ENCODE measurements around the gene HIPK4. TPM values are rescaled to one million over a fixed set of nuclear protein-coding genes. Genes with fewer than 3 reads are reported as not detected.

The HIPK4 gene
- total RNA-seq, 2 donors from 2014 or later: not detected

GRCh38 chr19:40356681-40357595 is 33.0 kb downstream of the HIPK4 start:
- 89 to 90% methylated on average over 6 of the region's 6 CpGs for WGBS, 2 donors
- no peak overlapping the region for H3K4me3 ChIP-seq
- H3K4me1 ChIP-seq: no peaks in the 10 kb centered on the region
- ATAC-seq (no peak), DNase-seq (no peak)
- no peaks in the 10 kb centered on the region for H3K36me3 ChIP-seq (replicated peaks in 1 of 2; ENCODE audit: insufficient read depth in 1 of 2, low read depth in 2 of 2)
- intact Hi-C loops (cut with DNase I): no loop called here
- H3K9me3 ChIP-seq: no peaks in the 10 kb centered on the region
- H3K27me3 ChIP-seq: no peaks in the 10 kb centered on the region
- TF ChIP-seq CTCF (IDR thresholded peaks at IDR 0.05) (no peak), POLR2A (IDR thresholded peaks at IDR 0.05) (no peak)
- H3K27ac ChIP-seq: no peak overlapping the region

GRCh38 chr19:40355975-40356680 is 33.9 kb downstream of the HIPK4 start:
- H3K4me1 ChIP-seq: no peaks in the 10 kb centered on the region
- 78 to 87% methylated on average over 9 of the region's 9 CpGs for WGBS, 2 donors
- H3K27me3 ChIP-seq: no peaks in the 10 kb centered on the region
- no peak overlapping the region for H3K4me3 ChIP-seq
- no peak for DNase-seq
- intact Hi-C loops (cut with DNase I): no loop called here
- H3K9me3 ChIP-seq: no peaks in the 10 kb centered on the region
- no peak overlapping the region for H3K27ac ChIP-seq
- TF ChIP-seq POLR2A (IDR thresholded peaks at IDR 0.05) (no peak), CTCF (IDR thresholded peaks at IDR 0.05) (no peak)
- ATAC-seq: no peak
- H3K36me3 ChIP-seq (replicated peaks in 1 of 2; ENCODE audit: insufficient read depth in 1 of 2, low read depth in 2 of 2): no peaks in the 10 kb centered on the region

GRCh38 chr19:40348961-40349507 is 40.9 kb downstream of the HIPK4 start:
- DNase-seq (peak in 2 of 4 donors; percentile 13 to 16), ATAC-seq (no peak)
- intact Hi-C loops (cut with DNase I): no loop called here
- TF ChIP-seq CTCF (IDR thresholded peaks at IDR 0.05) (no peak), POLR2A (IDR thresholded peaks at IDR 0.05) (no peak)
- H3K27me3 ChIP-seq: no peaks in the 10 kb centered on the region
- no peaks in the 10 kb centered on the region for H3K9me3 ChIP-seq
- peak overlapping the region in 3 of 4 donors; percentile 58 to 87 (median 64) for H3K27ac ChIP-seq
- whole genome bisulfite sequencing, 2 donors: 10 to 12% methylated on average over 17 of the region's 17 CpGs
- peaks cover 18% of the 10 kb centered on the region for H3K4me1 ChIP-seq
- H3K36me3 ChIP-seq (replicated peaks in 1 of 2; ENCODE audit: insufficient read depth in 1 of 2, low read depth in 2 of 2): no peaks in the 10 kb centered on the region
- H3K4me3 ChIP-seq: peak overlapping the region; percentile 61 to 69

- H3K4me3 ChIP-seq: peak within 1 kb of the TSS; percentile 68 to 69
- TF ChIP-seq POLR2A (IDR thresholded peaks at IDR 0.05) (peak; percentile 73 to 93 (median 90)), CTCF (IDR thresholded peaks at IDR 0.05) (peak in 1 of 7 experiments; percentile 47)
- ATAC-seq (peak; percentile 99), DNase-seq (peak; percentile 99 to 100 (median 100))
- H3K27me3 ChIP-seq: no peaks in the 10 kb centered on the region
- H3K4me1 ChIP-seq: peaks cover 18% of the 10 kb centered on the region
- no peaks in the 10 kb centered on the region for H3K9me3 ChIP-seq
- 0 to 1% methylated on average over 13 to 74 of the region's 77 CpGs for WGBS, 2 donors
- H3K36me3 ChIP-seq (replicated peaks in 1 of 2; ENCODE audit: insufficient read depth in 1 of 2, low read depth in 2 of 2): no peaks in the 10 kb centered on the region
- H3K27ac ChIP-seq: peak within 1 kb of the TSS in 3 of 4 donors; percentile 58 to 87 (median 64)
- intact Hi-C loops (cut with DNase I): no loop called here
Observed at GRCh38 chr19:40348125-40348913, 41.7 kb downstream of the HIPK4 start, which contains the start of the genes C19orf47 and PLD3. C19orf47 (minus strand) TSS chr19:40348397; CDS start chr19:40341857, 6,540 bp downstream. PLD3 (plus strand) TSS chr19:40348695; CDS start chr19:40366484, 17,789 bp downstream.
